ENCODE data around the gene EPHB2.
"Not testable (repeated sequence)": the region's sequence is repeated elsewhere in the genome, so short reads cannot be mapped to it uniquely, and the experiment has no call there.

The EPHB2 gene

DNA sequence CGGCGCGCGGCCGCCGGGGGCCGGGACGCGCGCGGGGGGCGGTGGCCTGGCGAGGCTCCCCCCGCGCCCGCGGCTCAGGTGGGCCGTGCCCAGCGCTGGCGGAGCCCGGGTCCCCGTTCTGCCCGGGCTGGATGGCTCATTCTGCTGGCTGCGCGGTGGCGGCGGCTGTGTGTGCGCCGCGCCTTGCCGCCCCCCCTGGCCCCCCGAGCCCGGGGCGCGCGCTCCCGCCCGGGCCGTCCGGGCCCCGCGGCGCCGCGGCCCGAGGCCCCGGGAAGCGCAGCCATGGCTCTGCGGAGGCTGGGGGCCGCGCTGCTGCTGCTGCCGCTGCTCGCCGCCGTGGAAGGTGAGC is at the start of gene EPHB2:
Gene EPHB2 (plus strand): TSS at position 139 of the 349 bp plus-strand sequence. CDS start 144 bp downstream, at position 283.
- peak; percentile 74 for DNase-seq

DNA sequence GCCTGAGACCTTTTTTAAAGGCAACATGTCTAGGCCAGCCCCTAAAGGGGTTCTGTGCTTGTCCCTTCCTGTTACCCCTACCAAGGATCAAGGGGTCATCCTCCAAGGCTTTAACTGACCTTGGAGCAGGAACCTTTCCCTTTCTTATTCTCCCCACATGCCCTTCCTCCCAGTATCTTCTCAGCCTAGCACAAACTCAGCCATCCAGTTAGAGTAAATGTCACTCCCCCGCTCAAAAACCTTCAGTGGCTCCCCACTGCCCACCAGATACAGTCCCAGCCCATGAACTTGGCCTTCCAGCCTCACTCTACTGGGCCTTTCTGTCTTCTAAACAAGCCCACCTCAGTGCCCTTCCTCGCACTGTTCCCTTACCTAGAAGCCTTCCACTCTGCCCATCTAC is 48.8 kb upstream of the EPHB2 start:
- no peak for DNase-seq

DNA sequence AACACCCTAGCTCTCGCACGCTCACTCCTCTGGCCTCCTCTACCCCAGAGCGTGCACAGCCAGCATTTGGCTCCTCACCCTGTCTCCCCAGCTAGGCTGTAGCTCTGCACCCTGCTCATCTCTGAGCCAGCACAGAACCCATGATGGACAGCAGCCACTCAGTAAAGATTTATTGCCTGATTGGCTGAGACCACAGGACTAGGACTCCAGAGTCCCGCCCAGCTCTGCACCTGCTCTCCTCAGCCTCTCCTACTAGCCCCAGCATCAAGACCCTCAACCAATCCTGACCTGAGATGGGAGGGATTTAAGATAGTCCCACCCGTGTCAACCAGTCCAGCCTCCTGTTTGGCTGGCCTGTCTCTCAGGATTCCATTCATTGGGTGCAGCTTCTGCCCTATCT is 48.3 kb upstream of the EPHB2 start:
- peak; percentile 62 for DNase-seq

DNA sequence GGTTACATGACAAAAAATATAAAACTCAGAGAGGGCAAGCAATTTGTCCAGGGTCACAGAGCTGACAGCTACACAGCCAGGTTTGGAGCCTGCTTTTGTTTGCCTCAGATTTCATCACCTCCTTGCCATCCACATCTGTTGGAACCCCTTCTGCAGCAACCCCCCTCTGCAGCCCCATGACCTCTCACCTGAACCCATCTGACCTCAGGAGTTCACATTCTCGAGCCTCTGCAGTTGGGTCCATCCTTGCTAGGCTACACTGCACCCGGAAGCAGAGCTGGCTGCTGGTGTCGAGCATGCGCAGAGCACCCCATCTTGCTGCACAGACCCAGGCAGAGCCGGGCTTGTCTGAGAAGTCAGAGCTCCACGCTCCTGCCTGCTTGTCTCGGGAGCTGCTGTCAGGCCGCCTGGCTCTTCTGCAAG is 47.6 kb upstream of the EPHB2 start:
- no peak for DNase-seq

DNA sequence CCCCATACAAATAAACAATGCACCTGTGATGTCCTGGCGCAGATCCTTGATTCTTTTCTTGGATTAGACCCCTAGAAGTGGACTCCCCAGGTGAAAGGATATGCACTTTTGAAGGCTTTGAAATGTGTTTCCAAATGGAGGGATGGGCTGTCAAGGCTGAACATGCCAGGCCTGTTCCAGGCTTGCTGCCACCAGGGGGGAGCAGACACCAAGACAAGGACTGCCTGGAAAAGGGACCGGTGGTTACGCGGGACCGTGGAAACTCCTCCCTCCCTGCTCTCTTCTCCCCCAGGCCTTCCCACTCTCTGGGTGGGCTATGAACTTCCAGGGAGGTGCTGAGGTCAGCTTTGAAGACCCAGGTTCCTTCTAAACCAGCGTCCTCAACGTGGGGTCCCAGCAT is 44.9 kb upstream of the EPHB2 start:
- peak; percentile 53 for DNase-seq

DNA sequence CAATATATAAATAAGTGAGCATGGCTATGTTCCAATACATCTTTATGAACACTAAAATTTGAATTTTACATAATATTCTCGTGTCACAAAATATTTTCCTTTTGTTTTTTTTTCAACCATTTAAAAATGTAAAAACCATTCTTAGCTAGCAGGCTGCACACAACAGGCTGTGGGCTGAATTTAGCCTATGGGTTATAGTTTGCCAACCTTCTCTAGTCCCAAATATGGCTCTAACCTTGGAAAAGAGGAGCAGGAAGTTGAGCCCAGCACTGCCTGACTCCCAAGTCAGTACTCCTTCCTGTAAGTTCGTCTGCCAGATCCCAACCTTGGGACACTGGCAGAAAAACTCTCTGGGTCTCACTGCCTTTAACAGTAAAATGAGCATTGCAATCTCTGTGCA is 44.2 kb upstream of the EPHB2 start:
- no peak for DNase-seq

DNA sequence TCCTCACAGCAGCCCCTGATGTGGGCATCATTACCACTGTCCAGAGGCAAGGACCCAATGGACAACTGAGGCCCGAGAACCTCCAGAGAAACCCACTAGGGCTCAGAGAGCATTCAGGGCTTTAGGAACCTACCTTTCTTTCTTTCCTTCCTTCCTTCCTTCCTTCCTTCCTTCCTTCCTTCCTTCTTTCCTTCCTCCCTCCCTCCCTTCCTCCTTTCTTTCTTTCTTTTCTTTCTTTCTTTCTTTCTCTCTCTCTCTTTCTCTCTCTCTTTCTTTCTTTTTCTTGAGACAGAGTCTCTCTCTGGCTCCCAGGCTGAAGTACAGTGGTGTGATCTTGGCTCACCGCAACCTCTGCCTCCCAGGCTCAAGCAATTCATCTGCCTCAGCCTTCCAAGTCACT is 41.8 kb upstream of the EPHB2 start:
- DNase-seq: not testable (repeated sequence)

DNA sequence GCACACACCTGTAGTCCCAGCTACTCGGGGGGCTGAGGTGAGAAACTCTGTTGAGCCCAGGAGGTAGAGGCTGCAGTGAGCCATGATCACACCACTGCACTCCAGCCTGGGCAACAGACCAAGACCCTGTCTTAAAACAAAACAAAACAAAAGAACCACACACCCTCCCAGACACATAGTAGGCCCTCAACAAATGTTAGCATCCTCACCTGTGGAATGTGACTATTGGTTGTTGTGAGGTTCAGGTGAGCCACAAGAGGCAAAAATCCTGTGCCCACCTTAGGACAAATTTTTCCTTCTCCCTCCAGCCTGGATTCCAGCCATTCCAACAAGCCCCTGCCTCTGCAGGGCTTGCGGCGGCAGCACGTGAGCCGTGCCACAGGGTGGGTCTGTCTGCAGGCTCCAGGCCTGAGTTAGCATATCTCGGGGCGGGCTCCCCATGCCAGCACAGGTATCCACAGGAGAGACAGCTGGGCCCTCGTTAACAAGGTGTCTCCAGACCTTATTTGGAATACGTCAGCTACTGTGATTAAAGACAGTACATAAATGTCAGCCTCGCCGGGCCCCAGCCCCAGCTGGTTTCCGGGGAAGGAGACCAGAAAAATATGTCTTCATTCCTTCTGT is 40.2 kb upstream of the EPHB2 start:
- no peak for DNase-seq

DNA sequence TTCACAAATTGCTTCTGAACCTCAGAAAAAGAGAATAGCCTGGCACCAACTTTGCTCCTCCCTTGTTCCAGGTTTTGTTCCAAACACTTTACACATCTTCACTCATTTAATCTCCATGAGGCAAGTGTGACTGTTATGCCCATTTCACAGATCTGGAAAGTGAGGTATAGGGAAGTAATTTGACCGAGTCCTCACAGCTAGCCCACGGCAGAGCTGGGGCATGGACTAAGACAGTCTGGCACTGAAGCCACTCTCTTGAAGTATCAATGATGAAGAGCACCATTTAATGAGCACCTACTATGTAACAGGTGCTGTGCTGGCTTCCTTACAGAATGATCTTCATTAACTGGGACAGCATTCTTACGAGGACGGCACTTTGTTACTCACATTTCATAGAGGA is 38.6 kb upstream of the EPHB2 start:
- no peak for DNase-seq

DNA sequence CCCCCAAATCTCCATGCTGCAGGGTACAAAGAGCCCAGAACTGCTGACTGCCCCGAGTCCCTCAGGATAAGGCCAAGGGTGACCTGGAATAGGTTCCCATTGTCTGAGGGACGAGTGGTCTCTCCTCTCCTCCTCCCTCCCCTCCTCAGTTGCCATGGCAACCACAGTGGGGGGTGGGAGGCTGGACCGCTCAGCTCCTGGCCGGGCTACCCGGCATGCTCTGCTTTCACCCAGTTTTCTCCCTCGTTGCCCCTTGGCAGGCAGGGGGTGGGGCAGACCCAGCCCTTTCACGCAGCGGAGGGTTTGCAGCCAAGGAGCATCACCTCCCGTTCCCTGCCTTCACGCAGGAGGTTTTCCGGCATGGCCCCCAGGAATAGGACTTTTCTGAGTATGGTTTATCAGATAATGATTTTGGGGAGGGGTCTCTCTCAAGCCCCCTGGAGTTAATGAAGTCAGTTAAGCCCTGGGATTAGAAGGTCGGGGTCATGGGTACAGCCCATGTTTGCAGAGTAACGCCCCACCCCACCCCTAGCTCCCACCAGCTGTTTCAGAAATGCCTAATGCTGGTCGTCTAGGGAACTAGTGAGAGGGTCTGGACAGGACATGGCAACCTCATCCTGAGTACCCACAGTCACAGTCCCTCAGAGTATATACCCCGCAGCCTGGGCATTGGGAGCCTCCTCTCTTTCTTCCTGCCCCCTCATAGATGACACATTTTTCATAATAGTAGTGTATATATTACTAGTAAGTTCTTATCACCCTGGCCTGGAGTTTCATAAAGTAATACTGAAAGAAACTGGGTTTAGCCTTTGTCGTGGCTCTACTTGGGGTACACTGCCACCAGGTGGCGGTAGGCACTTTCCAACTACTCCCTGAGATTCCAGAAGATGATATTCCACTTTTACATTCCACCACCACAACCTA is 36.9 kb upstream of the EPHB2 start:
- peak; percentile 57 for DNase-seq

DNA sequence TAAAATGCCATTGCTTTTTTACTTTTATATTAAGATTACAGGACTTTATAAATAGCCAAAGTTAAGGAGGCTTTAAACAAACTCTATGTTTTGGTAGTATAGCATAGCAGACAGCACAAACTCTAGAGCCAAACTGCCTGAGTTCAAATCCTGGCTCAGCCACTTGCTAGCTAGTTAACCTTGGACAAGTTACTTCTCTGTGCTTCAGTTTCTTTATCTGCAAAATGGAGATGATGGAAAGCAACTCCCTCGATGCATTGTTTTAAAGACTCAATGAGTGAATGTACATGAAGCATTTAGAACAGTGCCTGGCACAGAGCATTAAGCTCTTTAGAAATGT is 36.3 kb upstream of the EPHB2 start:
- no peak for DNase-seq

DNA sequence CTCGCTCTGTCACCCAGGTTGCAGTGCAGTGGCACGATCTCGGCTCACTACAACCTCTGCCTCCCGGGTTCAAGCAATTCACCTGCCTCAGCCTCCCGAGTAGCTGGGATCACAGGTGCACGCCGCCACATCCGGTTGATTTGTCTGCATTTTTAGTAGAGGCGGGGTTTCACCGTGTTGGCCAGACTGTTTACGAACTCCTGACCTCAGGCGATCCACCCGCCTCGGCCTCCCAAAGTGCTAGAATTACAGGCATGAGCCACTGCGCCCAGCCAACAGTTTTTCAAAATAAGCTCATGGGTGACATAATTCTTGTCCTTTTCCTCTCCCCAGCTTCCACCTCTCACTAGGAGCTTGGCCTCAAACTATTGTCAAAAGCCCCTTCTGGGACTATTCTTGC is 34.5 kb upstream of the EPHB2 start:
- peak; percentile 40 for DNase-seq

DNA sequence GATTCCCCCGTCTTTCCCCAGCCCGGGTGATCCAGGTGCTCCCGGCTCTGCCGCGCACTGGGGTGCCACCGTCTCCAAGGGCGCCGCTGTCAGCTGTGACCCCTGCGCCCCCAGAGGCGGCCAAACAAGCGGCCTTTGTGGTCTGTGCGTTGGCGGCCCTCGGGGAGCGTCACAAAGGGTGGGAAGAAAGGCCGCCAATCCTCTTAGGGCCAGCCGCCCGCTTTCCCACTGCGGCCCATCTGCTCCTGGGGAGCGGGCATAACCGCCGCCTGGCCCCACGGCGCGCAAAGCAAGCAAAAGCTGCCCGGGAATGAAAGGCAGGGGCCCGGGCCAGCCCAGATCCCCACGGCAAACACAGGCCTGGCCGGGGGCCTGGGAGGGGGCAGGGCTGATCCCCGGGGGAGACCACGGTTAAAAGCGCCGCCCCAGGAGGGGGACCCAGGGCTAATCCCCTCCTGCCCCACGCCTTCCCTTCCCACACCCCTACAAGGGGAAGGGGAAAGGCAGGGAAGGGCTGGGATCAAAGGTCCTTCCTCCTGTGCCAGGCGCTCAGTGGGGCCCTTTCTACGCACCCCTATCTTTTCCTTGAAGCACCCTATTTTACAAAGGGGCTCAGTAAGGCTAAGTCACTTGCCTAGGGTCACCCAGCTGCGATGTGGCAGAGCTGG is 33.6 kb upstream of the EPHB2 start:
- no peak for DNase-seq

DNA sequence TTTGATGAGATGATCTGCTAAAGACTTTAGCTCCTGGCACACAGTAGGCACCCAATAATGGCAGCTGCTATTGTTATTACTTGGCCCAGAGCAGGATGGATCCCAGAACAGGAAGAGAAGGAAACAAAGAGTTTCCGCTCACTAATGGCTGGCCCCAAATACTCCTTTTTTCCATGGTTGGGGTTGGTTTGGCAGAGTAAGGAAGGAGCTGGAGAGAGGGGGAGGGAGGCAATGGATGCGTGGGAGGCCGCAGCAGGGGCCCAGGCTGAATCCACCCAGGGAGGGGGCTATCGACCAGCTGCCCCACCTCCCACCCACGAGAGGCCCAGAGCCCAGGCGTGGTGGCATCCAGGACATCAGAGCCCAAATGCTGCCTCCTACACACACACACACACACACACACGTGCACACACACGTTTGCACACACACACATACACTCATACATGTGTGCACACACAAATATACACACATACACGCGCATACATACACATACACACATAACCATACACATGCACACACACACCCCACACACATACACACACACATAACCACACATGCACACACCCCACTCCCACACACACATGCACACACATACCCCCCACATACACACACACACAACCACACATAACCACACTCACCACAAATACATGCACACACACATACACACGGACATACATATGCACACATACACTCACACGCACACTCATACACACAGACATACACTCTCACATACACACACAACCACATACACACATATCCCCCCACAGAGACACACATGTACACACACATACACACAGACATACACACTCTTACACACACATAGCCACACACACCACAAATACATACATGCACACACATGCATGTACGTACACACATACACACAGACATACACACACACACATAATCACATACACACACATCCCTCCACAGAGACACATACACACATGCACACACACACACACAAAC is 32.4 kb upstream of the EPHB2 start:
- no peak for DNase-seq

DNA sequence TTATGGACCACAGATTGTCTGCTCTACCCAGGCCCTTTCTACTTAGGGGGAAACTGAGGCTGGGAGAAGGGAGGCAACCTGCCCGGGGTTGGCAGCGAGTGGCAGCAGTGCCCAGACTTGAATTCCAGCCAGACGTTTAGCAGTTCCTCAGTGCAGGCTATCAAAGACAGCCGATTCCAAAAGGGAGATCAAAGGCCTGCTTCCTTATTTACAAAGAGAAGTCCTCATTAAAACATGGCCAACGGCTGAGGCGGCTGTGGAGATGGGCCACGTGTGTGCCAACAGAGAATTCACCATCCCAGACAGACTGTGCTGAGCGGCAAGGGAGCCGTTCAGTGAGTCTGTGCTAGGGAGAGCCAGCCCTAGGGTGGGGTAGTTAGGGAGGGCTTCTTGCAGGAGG is 29.9 kb upstream of the EPHB2 start:
- DNase-seq: no peak

DNA sequence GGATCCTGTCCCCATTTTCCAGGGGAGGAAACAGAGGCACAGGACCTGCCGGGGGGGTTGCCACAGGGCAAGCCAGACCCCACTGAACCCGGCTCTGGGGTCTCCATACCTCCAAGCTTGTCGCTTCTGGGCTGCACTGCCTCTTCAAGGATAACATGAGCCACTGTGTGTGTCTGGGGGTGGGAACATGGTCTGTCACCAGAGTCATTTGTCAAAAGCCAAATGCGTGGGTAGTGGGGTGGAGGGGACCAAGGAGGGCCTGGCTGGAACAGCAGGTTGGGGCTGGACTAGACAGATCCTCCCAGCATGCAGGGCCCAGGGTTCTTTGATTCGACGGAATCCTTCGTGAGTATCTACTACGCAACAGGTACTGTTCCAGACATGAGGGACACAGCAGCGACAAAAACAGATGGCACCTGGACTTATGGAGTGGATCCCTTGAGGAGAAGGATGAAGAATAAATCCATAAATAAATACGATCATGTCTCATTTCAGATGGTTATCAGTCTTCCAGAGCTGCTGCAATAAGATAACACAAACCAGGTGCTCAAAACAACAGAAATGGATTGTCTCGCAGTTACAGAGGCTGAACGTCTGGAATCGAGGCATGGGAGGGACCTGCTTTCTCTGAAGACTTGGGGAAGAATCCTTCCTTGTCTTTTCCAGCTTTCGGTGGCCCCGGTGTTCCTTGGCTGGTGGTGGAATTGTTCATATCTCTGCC is 28.9 kb upstream of the EPHB2 start:
- DNase-seq: no peak

DNA sequence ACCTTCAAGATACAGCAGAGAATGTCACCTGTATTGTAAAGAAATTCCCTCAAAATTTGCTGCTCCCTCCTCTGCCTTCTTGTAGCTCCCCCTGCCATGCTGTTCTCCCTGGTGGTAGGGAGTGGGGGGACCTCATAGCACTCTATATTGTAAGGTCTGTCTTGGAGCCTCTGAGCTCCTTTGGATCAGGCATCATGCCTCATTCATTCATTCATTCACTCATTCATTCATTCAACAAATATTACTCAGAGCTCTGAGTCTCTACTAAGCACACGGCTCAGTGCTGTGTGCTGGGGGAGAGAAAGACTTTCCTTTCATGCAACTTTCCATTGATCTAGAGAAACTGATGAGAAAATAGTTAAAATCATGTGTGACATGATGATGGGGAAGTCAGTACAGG is 27.1 kb upstream of the EPHB2 start:
- no peak for DNase-seq

DNA sequence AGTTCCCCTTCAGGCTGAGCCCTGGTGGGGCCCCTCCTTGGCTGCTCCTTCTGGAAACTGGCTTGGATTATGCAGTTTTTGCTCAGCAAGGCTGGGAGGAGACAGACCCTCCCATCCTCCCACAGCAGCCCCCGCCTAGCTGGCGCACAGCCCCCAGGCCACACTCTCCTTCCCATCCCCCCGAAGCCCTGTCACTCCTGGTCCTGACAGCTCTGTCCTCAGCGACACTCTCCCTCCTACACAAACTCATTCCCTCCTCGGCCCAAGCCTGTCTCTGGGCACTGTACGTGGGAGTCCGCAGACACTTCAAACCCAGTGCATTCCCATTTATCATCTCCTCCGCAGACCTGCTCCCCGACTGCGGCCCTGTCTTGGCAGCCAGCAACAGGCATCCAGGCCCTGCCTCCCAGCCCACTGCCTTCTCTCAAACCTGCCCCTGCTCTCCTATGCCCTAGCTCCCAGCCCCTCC is 25.0 kb upstream of the EPHB2 start:
- no peak for DNase-seq

DNA sequence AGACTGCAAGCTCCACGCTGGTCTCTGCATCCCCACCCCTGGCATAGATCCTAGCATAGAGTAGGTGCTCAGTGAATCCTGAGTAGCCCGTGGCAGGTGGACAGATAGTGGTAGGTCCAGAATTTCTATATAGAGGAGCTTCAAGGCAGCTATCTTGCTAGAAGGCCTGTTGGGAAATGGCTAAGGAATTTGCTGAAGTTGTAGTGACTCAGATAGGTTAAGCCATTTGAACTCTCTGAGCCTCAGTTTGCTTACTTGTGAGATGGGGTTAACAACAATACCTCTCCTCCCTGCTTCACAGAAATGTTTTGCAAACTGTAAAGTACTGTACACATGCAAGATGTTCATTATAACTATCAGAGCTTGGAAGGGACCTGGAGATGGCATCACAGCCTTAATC is 23.4 kb upstream of the EPHB2 start:
- no peak for DNase-seq

DNA sequence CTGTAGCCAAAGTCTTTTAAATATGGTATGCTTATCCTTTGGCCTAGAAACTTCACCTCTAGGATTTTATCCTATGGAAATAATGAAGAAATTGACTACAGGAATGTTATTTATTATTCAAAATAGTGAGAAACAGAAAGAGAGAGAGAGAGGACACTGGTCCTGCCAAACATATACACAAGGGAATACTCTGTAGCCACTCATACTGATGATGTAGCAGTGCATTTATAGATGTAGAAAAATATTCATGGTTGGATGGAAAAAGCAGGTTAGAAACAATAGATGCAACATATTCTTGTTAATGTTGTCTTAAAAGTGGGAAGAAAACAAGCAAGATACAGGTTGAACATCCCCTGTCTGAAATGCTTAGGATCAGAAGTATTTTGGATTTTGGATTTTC is 22.2 kb upstream of the EPHB2 start:
- DNase-seq: no peak

DNA sequence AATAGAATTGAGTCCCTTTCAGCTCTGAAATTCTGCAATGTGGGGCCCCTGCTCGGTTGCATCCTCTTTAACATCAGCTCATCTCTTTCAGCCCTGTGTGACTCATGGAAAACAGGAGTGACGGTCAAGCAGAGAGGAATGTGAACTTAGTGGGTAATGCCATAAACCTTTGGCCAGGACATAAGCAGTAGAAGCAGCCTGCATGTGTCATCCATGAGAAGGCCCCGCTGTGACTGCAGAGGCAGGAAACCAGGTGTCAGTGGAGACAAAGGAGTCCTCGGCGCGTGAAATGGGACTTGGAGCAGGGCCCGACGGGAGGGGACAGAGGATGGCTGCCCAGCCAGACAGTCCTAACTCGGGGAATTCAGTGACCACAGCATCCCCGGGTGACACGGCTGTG is 21.1 kb upstream of the EPHB2 start:
- DNase-seq: no peak

All from RPMI8226 (cell line).